Liver (tissue), 9 donors: ENCODE data around the gene PSMB1. TPM values are rescaled to one million over a fixed set of nuclear protein-coding genes. Genes with fewer than 3 reads are reported as not detected.

ENCODE experiments used
- DNase-seq: peaks from one replicate; pipeline ENCODE4 v3.0.0-alpha.2; 2017; ENCODE audit warnings: low spot score
- H3K27ac ChIP-seq, 2 donors: one replicate each; pipeline ENCODE4 v1.7.0; 2013; ENCODE audit warnings: inconsistent platforms in 2 of 2, low read length in 2 of 2, control low read depth in 1 of 2, low read depth in 1 of 2, mild to moderate bottlenecking in 1 of 2
- H3K27me3 ChIP-seq, 4 donors: one replicate each; pipeline versions ENCODE4 v1.6.1 to v1.7.0; 2013; ENCODE audit warnings: low read length in 3 of 4, inconsistent platforms in 1 of 4, mild to moderate bottlenecking in 1 of 4, moderate library complexity in 1 of 4; ENCODE audit not compliant: control insufficient read depth in 4 of 4, insufficient read depth in 4 of 4
- H3K36me3 ChIP-seq, 4 donors: one replicate each; pipeline versions ENCODE4 v1.6.1 to v1.7.0; 2013; ENCODE audit warnings: low read length in 3 of 4, mild to moderate bottlenecking in 3 of 4, low read depth in 1 of 4, moderate library complexity in 1 of 4; ENCODE audit not compliant: control insufficient read depth in 4 of 4, insufficient read depth in 3 of 4
- H3K4me1 ChIP-seq, 4 donors: one replicate each; pipeline versions ENCODE4 v1.6.1 to v1.7.0; 2013; ENCODE audit warnings: low read length in 3 of 4, mild to moderate bottlenecking in 3 of 4, moderate library complexity in 1 of 4; ENCODE audit not compliant: control insufficient read depth in 4 of 4, insufficient read depth in 4 of 4
- H3K4me3 ChIP-seq, 3 donors: one replicate each; pipeline versions ENCODE4 v1.6.1 to v1.7.0; 2013; ENCODE audit warnings: low read length in 3 of 3, control low read depth in 1 of 3, low read depth in 1 of 3, mild to moderate bottlenecking in 1 of 3
- H3K9ac ChIP-seq, 2 donors: one replicate each; pipeline ENCODE4 v1.7.0; 2013; ENCODE audit warnings: low read length in 2 of 2, mild to moderate bottlenecking in 2 of 2, moderate library complexity in 2 of 2, control low read depth in 1 of 2, low read depth in 1 of 2
- H3K9me3 ChIP-seq, 4 donors: one replicate each; pipeline versions ENCODE4 v1.6.1 to v1.7.0; 2013; ENCODE audit warnings: low read length in 3 of 4; ENCODE audit not compliant: control insufficient read depth in 4 of 4
- GABPA ChIP-seq, 2 donors: IDR thresholded peaks in 1 of 2; conservative IDR thresholded peaks in 1 of 2; 2 replicates each; pipeline ENCODE4 v1.6.1; 2016; ENCODE audit warnings: antibody characterized with exemption in 2 of 2, mild to moderate bottlenecking in 1 of 2, moderate library complexity in 1 of 2
- HNF4A ChIP-seq, 2 donors: conservative IDR thresholded peaks; 2 replicates each; pipeline ENCODE4 v1.6.1; 2016; ENCODE audit warnings: antibody characterized with exemption in 2 of 2, mild to moderate bottlenecking in 2 of 2
- NR2F2 ChIP-seq: IDR thresholded peaks from 2 replicates; pipeline ENCODE4 v1.6.1; 2016; ENCODE audit warnings: antibody characterized with exemption
- WGBS: extraction: QIAGEN DNeasy Blood & Tissue Kit; methylation state at CpG from one replicate; pipeline ENCODE4 v1.1.7; 2013; 5-methylcytosine and 5-hydroxymethylcytosine counted together
- polyA plus RNA-seq, 2 donors: library from polyadenylated mRNA; stranded (reverse) in 1 of 2; unstranded in 1 of 2; fragments of 200-250 nt in 1 of 2; fragments of >200 nt in 1 of 2; fragmentation: Nextera tagmentation in 1 of 2; extraction: Ambion mirVana in 1 of 2; gene quantifications; one replicate each; pipeline versions ENCODE4 v1.2.1 to v1.2.3, GENCODE V29; 2013 to 2015
- total RNA-seq, 2 donors: library from RNA; depleted of rRNA; stranded (reverse); fragments of >200 nt; gene quantifications; one replicate each; pipeline ENCODE4 v1.2.3, GENCODE V29; 2014
- TF ChIP-seq, protein P1 (sequence below): IDR thresholded peaks from 2 replicates; pipeline ENCODE4 v1.6.1; 2016; ENCODE audit warnings: antibody characterized with exemption, mild to moderate bottlenecking
- TF ChIP-seq, protein P2 (sequence below): IDR thresholded peaks from 2 replicates; pipeline ENCODE4 v1.6.1; 2016; ENCODE audit warnings: antibody characterized with exemption
- TF ChIP-seq, protein P3 (sequence below): IDR thresholded peaks from 2 replicates; pipeline ENCODE4 v1.6.1; 2016; ENCODE audit warnings: antibody characterized with exemption
- donor health status: healthy.
- donor health status: healthy.
- donor health status: healthy.
- donor health status: healthy.
- donor health status: healthy.

PSMB1 gene
- total and polyA plus RNA-seq, 4 donors = 177 to 314 (median 188) TPM

DNA sequence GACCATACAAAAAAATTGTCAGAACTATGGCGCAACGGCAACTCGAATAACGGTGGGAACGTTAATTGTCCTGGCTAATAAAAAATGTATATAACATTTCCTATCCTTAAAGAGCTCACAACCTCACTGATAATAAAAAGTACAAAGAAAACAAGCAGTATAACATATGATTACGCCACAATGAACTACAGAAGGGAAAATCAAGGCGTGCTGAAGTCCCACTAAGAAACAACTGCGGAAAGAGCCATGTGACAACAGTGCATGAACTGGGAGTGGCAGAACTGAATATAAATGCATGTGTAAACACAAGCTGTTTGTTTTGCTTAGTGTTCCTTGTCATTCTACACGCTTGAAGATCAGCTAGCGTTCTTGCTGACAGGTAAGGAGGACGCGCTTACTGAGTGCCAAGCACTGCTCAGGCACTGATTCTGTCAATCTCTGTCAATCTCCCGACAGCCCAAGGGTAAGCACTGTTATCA is 466 bp upstream of the PSMB1 start:
- Histone ChIP-seq H3K27ac (peak overlapping the region; percentile 80 to 98), H3K27me3 (no peaks in the 10 kb centered on the region), H3K4me1 (peaks cover 5 to 50% (median 42%) of the 10 kb centered on the region in 4 donors), H3K9ac (peak overlapping the region; percentile 24 to 100), H3K4me3 (peak overlapping the region; percentile 87 to 100 (median 91)), H3K36me3 (peaks cover 0 to 2% (median under 1%) of the 10 kb centered on the region in 4 donors), H3K9me3 (no peaks in the 10 kb centered on the region)
- TF ChIP-seq, protein P1, sequence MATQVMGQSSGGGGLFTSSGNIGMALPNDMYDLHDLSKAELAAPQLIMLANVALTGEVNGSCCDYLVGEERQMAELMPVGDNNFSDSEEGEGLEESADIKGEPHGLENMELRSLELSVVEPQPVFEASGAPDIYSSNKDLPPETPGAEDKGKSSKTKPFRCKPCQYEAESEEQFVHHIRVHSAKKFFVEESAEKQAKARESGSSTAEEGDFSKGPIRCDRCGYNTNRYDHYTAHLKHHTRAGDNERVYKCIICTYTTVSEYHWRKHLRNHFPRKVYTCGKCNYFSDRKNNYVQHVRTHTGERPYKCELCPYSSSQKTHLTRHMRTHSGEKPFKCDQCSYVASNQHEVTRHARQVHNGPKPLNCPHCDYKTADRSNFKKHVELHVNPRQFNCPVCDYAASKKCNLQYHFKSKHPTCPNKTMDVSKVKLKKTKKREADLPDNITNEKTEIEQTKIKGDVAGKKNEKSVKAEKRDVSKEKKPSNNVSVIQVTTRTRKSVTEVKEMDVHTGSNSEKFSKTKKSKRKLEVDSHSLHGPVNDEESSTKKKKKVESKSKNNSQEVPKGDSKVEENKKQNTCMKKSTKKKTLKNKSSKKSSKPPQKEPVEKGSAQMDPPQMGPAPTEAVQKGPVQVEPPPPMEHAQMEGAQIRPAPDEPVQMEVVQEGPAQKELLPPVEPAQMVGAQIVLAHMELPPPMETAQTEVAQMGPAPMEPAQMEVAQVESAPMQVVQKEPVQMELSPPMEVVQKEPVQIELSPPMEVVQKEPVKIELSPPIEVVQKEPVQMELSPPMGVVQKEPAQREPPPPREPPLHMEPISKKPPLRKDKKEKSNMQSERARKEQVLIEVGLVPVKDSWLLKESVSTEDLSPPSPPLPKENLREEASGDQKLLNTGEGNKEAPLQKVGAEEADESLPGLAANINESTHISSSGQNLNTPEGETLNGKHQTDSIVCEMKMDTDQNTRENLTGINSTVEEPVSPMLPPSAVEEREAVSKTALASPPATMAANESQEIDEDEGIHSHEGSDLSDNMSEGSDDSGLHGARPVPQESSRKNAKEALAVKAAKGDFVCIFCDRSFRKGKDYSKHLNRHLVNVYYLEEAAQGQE = no peak
- TF ChIP-seq HNF4A (conservative IDR thresholded peaks at IDR 0.05) (no peak), GABPA (IDR thresholded peaks at IDR 0.05 in 1 of 2, conservative IDR thresholded peaks at IDR 0.05 in 1 of 2) (no peak)
- DNase-seq = no peak
- under 1% methylated on average over 13 of the region's 13 CpGs for WGBS

DNA sequence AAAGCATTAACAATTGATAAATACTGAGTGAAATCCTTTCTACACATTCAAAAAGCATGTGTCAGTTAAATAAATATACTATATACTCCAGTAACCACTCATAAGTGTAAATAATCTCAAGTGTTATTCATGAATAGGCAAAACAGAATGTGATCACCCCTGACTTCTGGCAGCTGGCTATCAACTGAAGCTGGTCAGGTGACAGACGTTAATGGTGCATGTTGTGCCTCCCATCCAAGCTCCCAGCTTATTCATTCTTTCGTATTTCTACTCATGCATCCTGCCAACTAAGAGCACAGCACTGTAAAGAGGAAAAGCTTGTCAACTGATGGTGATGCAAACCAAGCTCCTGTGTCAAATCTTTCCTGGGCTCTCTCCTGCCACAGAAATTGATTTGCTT is 7.7 kb downstream of the PSMB1 start:
- no peaks in the 10 kb centered on the region for H3K9me3 ChIP-seq
- no peak overlapping the region for H3K27ac ChIP-seq
- TF ChIP-seq, protein P2, sequence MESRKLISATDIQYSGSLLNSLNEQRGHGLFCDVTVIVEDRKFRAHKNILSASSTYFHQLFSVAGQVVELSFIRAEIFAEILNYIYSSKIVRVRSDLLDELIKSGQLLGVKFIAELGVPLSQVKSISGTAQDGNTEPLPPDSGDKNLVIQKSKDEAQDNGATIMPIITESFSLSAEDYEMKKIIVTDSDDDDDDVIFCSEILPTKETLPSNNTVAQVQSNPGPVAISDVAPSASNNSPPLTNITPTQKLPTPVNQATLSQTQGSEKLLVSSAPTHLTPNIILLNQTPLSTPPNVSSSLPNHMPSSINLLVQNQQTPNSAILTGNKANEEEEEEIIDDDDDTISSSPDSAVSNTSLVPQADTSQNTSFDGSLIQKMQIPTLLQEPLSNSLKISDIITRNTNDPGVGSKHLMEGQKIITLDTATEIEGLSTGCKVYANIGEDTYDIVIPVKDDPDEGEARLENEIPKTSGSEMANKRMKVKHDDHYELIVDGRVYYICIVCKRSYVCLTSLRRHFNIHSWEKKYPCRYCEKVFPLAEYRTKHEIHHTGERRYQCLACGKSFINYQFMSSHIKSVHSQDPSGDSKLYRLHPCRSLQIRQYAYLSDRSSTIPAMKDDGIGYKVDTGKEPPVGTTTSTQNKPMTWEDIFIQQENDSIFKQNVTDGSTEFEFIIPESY = no peak
- TF ChIP-seq, protein P1 = no peak
- TF ChIP-seq, protein P3, sequence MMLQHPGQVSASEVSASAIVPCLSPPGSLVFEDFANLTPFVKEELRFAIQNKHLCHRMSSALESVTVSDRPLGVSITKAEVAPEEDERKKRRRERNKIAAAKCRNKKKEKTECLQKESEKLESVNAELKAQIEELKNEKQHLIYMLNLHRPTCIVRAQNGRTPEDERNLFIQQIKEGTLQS = no peak
- TF ChIP-seq NR2F2 = no peak
- no peak for DNase-seq
- H3K36me3 ChIP-seq = peaks cover 17 to 66% (median 58%) of the 10 kb centered on the region in 4 donors
- no peak overlapping the region for H3K4me3 ChIP-seq
- 60% methylated on average over 2 of the region's 2 CpGs for WGBS
- peaks cover 0 to 15% (median 9%) of the 10 kb centered on the region in 4 donors for H3K4me1 ChIP-seq
- no peak overlapping the region for H3K9ac ChIP-seq
- no peaks in the 10 kb centered on the region for H3K27me3 ChIP-seq
